IMR-90 (cell line): Measurements from ENCODE around the gene GCK. TPM values are rescaled to one million over a fixed set of nuclear protein-coding genes. Genes with fewer than 3 reads are reported as not detected.

ENCODE experiments used
- ATAC-seq: fragments of 200-7000 bp; cut with Tn5 transposase; 2 replicates; pipeline ENCODE4 v1.9.1; 2020; ENCODE audit warnings: low read depth, mild to moderate bottlenecking, moderate library complexity
- BruUV-seq: library from RNA; stranded (reverse); fragments of 400-500 nt; replicated peaks from 2 replicates; lab custom pipeline; 2021; lab: Mats Ljungman, UMichigan
- CTCF ChIA-PET: fragments of 300-600 bp; formaldehyde crosslinking; extraction: SDS; loops from one replicate; lab custom pipeline; 2021; ENCODE audit warnings: antibody characterized with exemption; lab: Yijun Ruan, JAX
- POLR2A ChIA-PET: fragments of 300-600 bp; sonication (Branson Sonifier 250); formaldehyde crosslinking; loops from one replicate; lab custom pipeline; 2022; ENCODE audit warnings: antibody characterized with exemption; ENCODE audit not compliant: unreplicated experiment; lab: Charles Lee
- DNase-seq: peaks from one replicate; pipeline ENCODE4 v3.0.0; 2013
- H2AFZ ChIP-seq: replicated peaks from 2 replicates; pipeline ENCODE3; 2013; ENCODE audit warnings: low read length, mild to moderate bottlenecking; ENCODE audit not compliant: poor library complexity
- H2AK5ac ChIP-seq: 2 replicates; pipeline ENCODE4 v1.6.1; 2013; ENCODE audit warnings: low read depth, low read length, inconsistent platforms
- H2AK9ac ChIP-seq: replicated peaks from 2 replicates; pipeline ENCODE3; 2013; ENCODE audit warnings: mild to moderate bottlenecking, low read depth, low read length, moderate library complexity; ENCODE audit not compliant: poor library complexity
- H2BK120ac ChIP-seq: 2 replicates; pipeline ENCODE4 v1.6.1; 2013; ENCODE audit warnings: low read depth, low read length, inconsistent platforms
- H2BK15ac ChIP-seq: 3 replicates; pipeline ENCODE4 v1.6.1; 2013; ENCODE audit warnings: low read depth, low read length, inconsistent platforms
- H2BK20ac ChIP-seq: 2 replicates; pipeline ENCODE4 v1.6.1; 2013; ENCODE audit warnings: low read depth, mild to moderate bottlenecking, inconsistent platforms, low read length, moderate library complexity
- H2BK5ac ChIP-seq: 2 replicates; pipeline ENCODE4 v1.6.1; 2013; ENCODE audit warnings: mild to moderate bottlenecking, low read depth, low read length, inconsistent platforms; ENCODE audit not compliant: poor library complexity, severe bottlenecking
- H3K14ac ChIP-seq: replicated peaks from 2 replicates; pipeline ENCODE4 v1.6.1; 2013; ENCODE audit warnings: low read depth, low read length, inconsistent platforms
- H3K18ac ChIP-seq: 2 replicates; pipeline ENCODE4 v1.6.1; 2013; ENCODE audit warnings: low read depth, low read length, control low read depth
- H3K23ac ChIP-seq: 2 replicates; pipeline ENCODE4 v1.6.1; 2013; ENCODE audit warnings: low read depth, low read length, inconsistent platforms
- H3K27ac ChIP-seq: 2 replicates; pipeline ENCODE4 v1.5.1; 2013; ENCODE audit warnings: mild to moderate bottlenecking, control low read depth, low read length; ENCODE audit not compliant: insufficient read depth
- H3K27me3 ChIP-seq: 2 replicates; pipeline ENCODE4 v1.6.1; 2013; ENCODE audit warnings: low read length; ENCODE audit not compliant: control insufficient read depth, insufficient read depth
- H3K36me3 ChIP-seq: 2 replicates; pipeline ENCODE4 v1.6.1; 2013; ENCODE audit warnings: low read length, mixed read lengths; ENCODE audit not compliant: control insufficient read depth, insufficient read depth
- H3K4ac ChIP-seq: 2 replicates; pipeline ENCODE4 v1.6.1; 2013; ENCODE audit warnings: low read depth, low read length, inconsistent platforms
- H3K4me1 ChIP-seq: 2 replicates; pipeline ENCODE4 v1.6.1; 2013; ENCODE audit warnings: low read length, mixed read lengths; ENCODE audit not compliant: control insufficient read depth, insufficient read depth
- H3K4me2 ChIP-seq: 2 replicates; pipeline ENCODE4 v1.6.1; 2013; ENCODE audit warnings: low read depth, mild to moderate bottlenecking, control low read depth, low read length, moderate library complexity
- H3K4me3 ChIP-seq: 2 replicates; pipeline ENCODE4 v1.5.1; 2013; ENCODE audit warnings: low read depth, mild to moderate bottlenecking, control low read depth, low read length, moderate library complexity; ENCODE audit not compliant: insufficient read depth
- H3K56ac ChIP-seq: 2 replicates; pipeline ENCODE4 v1.6.1; 2013; ENCODE audit warnings: low read length, inconsistent platforms; ENCODE audit not compliant: insufficient read depth; ENCODE audit errors: extremely low read depth
- H3K79me1 ChIP-seq, 2 experiments: 2 replicates each; pipeline ENCODE4 v1.6.1; 2013; ENCODE audit warnings: low read length in 2 of 2, inconsistent platforms in 1 of 2, low read depth in 1 of 2
- H3K9ac ChIP-seq: 2 replicates; pipeline ENCODE4 v1.6.1; 2013; ENCODE audit warnings: low read depth, low read length, control low read depth
- H3K9me1 ChIP-seq: 2 replicates; pipeline ENCODE4 v1.6.1; 2013; ENCODE audit warnings: low read length, inconsistent platforms; ENCODE audit not compliant: insufficient read depth
- H3K9me3 ChIP-seq: 2 replicates; pipeline ENCODE4 v1.6.1; 2013; ENCODE audit warnings: low read length; ENCODE audit not compliant: control insufficient read depth, insufficient read depth
- H4K20me1 ChIP-seq: 2 replicates; pipeline ENCODE4 v1.6.1; 2013; ENCODE audit warnings: low read length, inconsistent platforms; ENCODE audit not compliant: insufficient read depth
- H4K5ac ChIP-seq: 2 replicates; pipeline ENCODE4 v1.6.1; 2013; ENCODE audit warnings: mild to moderate bottlenecking, low read depth, low read length, control low read depth
- H4K8ac ChIP-seq, 2 experiments: 2 replicates each; pipeline ENCODE4 v1.6.1; 2013; ENCODE audit warnings: low read depth in 2 of 2, low read length in 2 of 2, control low read depth in 1 of 2, inconsistent platforms in 1 of 2
- H4K91ac ChIP-seq: 2 replicates; pipeline ENCODE4 v1.6.1; 2013; ENCODE audit warnings: low read depth, low read length, inconsistent platforms; ENCODE audit not compliant: insufficient read depth
- CEBPB ChIP-seq: IDR thresholded peaks from 2 replicates; pipeline ENCODE4 v1.6.1; 2012; ENCODE audit warnings: low read depth, low read length, improper control_type of control experiment
- CHD1 ChIP-seq: IDR thresholded peaks from 2 replicates; pipeline ENCODE4 v1.6.1; 2012; ENCODE audit warnings: low read depth, low read length, improper control_type of control experiment
- ELK1 ChIP-seq: fragments of 150-350 bp; IDR thresholded peaks from 2 replicates; pipeline ENCODE4 v1.6.1; 2016; ENCODE audit warnings: low read depth, mild to moderate bottlenecking, low read length, moderate library complexity, borderline replicate concordance
- MAFK ChIP-seq: IDR thresholded peaks from 2 replicates; pipeline ENCODE4 v1.6.1; 2012; ENCODE audit warnings: low read depth, low read length, improper control_type of control experiment
- NFE2L2 ChIP-seq: fragments of 150-350 bp; IDR thresholded peaks from 2 replicates; pipeline ENCODE4 v1.6.1; 2016; ENCODE audit warnings: low read depth, mild to moderate bottlenecking, low read length
- POLR2A ChIP-seq: IDR thresholded peaks from 2 replicates; pipeline ENCODE4 v1.6.1; 2012; ENCODE audit warnings: mild to moderate bottlenecking, low read depth, low read length
- RCOR1 ChIP-seq: IDR thresholded peaks from 2 replicates; pipeline ENCODE4 v1.6.1; 2012; ENCODE audit warnings: mild to moderate bottlenecking, low read length, improper control_type of control experiment; ENCODE audit not compliant: insufficient replicate concordance
- RFX5 ChIP-seq: IDR thresholded peaks from 2 replicates; pipeline ENCODE4 v1.8.0; 2012; ENCODE audit warnings: low read depth, mild to moderate bottlenecking, low read length, moderate library complexity
- USF2 ChIP-seq: fragments of 150-350 bp; IDR thresholded peaks from 2 replicates; pipeline ENCODE4 v1.6.1; 2017; ENCODE audit warnings: mild to moderate bottlenecking, antibody characterized with exemption, low read length, low read depth
- WGBS, 2 experiments: methylation state at CpG; one replicate each; pipeline versions ENCODE4 v1.1.5 to v1.1.7; 2013; ENCODE audit warnings: missing lambda C conversion rate in 2 of 2; ENCODE audit not compliant: insufficient read length in 1 of 2; ENCODE audit errors: extremely low coverage in 2 of 2; 5-methylcytosine and 5-hydroxymethylcytosine counted together
- dilution Hi-C: fragments of 300-500 bp; cut with HindIII; formaldehyde crosslinking; loops from one replicate; pipeline ENCODE4 v1.14.3; 2018; ENCODE audit warnings: low sequenced_read_pairs; ENCODE audit not compliant: unreplicated experiment
- in situ Hi-C: fragments of 300-500 bp; cut with MboI; formaldehyde crosslinking; loops from 3 replicates; pipeline ENCODE4 v1.14.3; 2019; ENCODE audit warnings: low sequenced_read_pairs, inconsistent platforms, mixed read lengths
- intact Hi-C: fragments of 100-400 bp; cut with micrococcal nuclease; formaldehyde crosslinking; loops from 2 replicates; pipeline ENCODE4 v1.10.0; 2022
- polyA plus RNA-seq, 3 experiments: library from polyadenylated mRNA; depleted of rRNA; stranded (reverse); fragments of >200 nt; gene quantifications; 2 replicates each; pipeline ENCODE4 v1.2.3, GENCODE V29; 2012; ENCODE audit warnings: low replicate concordance in 1 of 3
- total RNA-seq: library from RNA; depleted of rRNA; stranded (reverse); fragments of >200 nt; gene quantifications from 2 replicates; pipeline ENCODE4 v1.2.3, GENCODE V29; 2012
- TF ChIP-seq, protein P1 (sequence below): conservative IDR thresholded peaks from 2 replicates; pipeline ENCODE4 v1.5.1; 2012; ENCODE audit warnings: mild to moderate bottlenecking, low read depth, low read length, improper control_type of control experiment

The GCK gene
- total and polyA plus RNA-seq, 2 of the 4 experiments (the other 2 are of a cell fraction) = 0.14 to 0.18 TPM

DNA sequence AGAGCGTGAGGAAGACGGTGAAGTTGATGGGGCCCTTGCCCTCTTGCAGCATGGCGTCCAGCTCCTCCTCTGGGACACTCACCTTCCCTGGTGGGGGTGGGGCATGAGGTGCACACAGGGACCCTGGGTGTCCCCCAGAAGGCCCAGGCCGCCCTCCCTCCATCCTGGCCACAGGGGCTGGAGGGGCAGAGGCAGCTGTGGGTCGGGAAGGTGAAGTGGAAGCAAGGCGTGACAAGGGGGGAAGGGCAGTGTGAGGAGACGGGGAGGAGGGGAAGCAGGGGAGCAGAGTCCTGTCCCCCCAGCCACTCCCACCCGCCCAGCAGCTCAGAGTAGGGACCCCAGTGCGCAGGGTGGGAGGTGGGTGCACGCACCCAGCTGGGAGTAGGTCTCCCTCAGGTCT is 48.9 kb downstream of the GCK start:
- peaks cover 21% of the 10 kb centered on the region for H3K27me3 ChIP-seq
- no peak overlapping the region for H2AFZ ChIP-seq
- no peaks in the 10 kb centered on the region for H3K79me1 ChIP-seq
- H3K18ac ChIP-seq = no peak overlapping the region
- POLR2A ChIA-PET = no interaction called here
- H3K27ac ChIP-seq = no peak overlapping the region
- H4K91ac ChIP-seq = no peak overlapping the region
- no TSS peak for BruUV-seq
- no peak overlapping the region for H2BK15ac ChIP-seq
- no peak for TF ChIP-seq RFX5
- no peak for TF ChIP-seq USF2
- no peak for TF ChIP-seq POLR2A
- no peak for TF ChIP-seq ELK1
- TF ChIP-seq NFE2L2 = no peak
- TF ChIP-seq, protein P1, sequence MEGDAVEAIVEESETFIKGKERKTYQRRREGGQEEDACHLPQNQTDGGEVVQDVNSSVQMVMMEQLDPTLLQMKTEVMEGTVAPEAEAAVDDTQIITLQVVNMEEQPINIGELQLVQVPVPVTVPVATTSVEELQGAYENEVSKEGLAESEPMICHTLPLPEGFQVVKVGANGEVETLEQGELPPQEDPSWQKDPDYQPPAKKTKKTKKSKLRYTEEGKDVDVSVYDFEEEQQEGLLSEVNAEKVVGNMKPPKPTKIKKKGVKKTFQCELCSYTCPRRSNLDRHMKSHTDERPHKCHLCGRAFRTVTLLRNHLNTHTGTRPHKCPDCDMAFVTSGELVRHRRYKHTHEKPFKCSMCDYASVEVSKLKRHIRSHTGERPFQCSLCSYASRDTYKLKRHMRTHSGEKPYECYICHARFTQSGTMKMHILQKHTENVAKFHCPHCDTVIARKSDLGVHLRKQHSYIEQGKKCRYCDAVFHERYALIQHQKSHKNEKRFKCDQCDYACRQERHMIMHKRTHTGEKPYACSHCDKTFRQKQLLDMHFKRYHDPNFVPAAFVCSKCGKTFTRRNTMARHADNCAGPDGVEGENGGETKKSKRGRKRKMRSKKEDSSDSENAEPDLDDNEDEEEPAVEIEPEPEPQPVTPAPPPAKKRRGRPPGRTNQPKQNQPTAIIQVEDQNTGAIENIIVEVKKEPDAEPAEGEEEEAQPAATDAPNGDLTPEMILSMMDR = no peak
- TF ChIP-seq MAFK = no peak
- no peak for TF ChIP-seq RCOR1
- TF ChIP-seq CEBPB = no peak
- TF ChIP-seq CHD1 = no peak
- no peaks in the 10 kb centered on the region for H3K36me3 ChIP-seq
- no peak overlapping the region for H3K23ac ChIP-seq
- H3K4me1 ChIP-seq = no peaks in the 10 kb centered on the region; the same call in 1 of the 2 replicates
- CTCF ChIA-PET = no interaction called here
- peak overlapping the region; percentile 16 for H2AK9ac ChIP-seq
- H2AK5ac ChIP-seq = no peak overlapping the region
- H3K14ac ChIP-seq = no peak overlapping the region
- no peak overlapping the region for H2BK120ac ChIP-seq
- in situ Hi-C loops = no loop called here
- no CpG with 5 or more reads among the region's 10 CpGs for WGBS, 2 experiments
- peaks cover under 1% of the 10 kb centered on the region; the same call in 1 of the 2 replicates for H3K9me1 ChIP-seq
- DNase-seq = no peak
- no peak overlapping the region for H3K4me2 ChIP-seq
- no peak overlapping the region for H3K4me3 ChIP-seq
- H3K56ac ChIP-seq = no peak overlapping the region
- no peak overlapping the region for H3K4ac ChIP-seq
- no peak overlapping the region for H3K9ac ChIP-seq
- intact Hi-C loops = no loop called here
- no peak overlapping the region for H2BK20ac ChIP-seq
- no peaks in the 10 kb centered on the region for H4K20me1 ChIP-seq
- no peak for ATAC-seq
- dilution Hi-C loops = no loop called here
- H2BK5ac ChIP-seq = no peak overlapping the region
- no peak overlapping the region for H4K8ac ChIP-seq
- no peak overlapping the region for H4K5ac ChIP-seq
- no peaks in the 10 kb centered on the region for H3K9me3 ChIP-seq
